NCI-H345 (cell line): Measurements from ENCODE around the gene RHOT2.

ENCODE experiments used
- DNase-seq: peaks from one replicate; lab custom pipeline; 2025; lab: John Stamatoyannopoulos, UW

The RHOT2 gene

GRCh38 chr16:715477-716199, 47.7 kb downstream of the RHOT2 start:
- peak; percentile 29 for DNase-seq

DNA sequence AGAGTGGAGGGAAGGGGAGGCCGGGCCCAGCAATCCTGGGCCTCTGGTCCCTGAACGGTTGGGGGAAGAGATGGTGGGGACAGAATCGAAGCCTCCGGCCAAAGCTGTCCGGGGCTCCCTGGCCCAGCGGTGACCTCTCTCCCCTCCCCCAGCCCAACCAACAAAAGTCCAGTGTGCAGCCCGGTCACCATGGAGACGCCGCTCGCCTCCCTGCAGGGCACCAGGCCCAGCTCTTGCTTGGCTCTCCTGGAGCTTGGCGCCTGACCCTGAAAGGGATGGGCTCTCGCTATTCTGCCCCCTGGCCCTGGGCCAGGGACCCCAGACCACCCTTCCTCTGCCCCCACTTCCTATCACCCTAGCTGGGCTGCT, 48.3 kb downstream of the RHOT2 start:
- no peak for DNase-seq

- DNase-seq, result no peak
Measured at GRCh38 chr16:716768-717325, 48.9 kb downstream of the RHOT2 start.

- DNase-seq, result no peak
Measured at GRCh38 chr16:717450-718245, 49.7 kb downstream of the RHOT2 start.

DNA sequence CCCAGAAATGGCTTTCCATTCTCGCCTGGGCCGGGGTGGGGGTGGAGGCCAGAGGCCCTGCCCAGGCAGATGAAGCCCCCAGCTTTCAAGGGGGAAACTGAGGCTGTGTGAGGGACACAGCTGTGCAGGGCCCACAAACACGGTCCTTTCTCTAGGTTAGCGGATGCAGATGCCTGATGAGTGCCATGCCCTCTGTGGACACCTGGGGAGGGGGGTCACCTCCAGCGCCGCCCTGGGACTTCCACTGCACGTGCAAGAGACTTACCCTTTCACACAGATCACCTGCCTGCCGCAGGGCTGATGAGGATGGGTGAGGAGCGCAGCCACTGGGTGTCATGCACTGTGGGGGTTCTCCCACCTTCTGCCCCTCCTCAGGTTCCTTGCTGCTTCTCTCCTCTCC, 50.5 kb downstream of the RHOT2 start:
- no peak for DNase-seq

DNA sequence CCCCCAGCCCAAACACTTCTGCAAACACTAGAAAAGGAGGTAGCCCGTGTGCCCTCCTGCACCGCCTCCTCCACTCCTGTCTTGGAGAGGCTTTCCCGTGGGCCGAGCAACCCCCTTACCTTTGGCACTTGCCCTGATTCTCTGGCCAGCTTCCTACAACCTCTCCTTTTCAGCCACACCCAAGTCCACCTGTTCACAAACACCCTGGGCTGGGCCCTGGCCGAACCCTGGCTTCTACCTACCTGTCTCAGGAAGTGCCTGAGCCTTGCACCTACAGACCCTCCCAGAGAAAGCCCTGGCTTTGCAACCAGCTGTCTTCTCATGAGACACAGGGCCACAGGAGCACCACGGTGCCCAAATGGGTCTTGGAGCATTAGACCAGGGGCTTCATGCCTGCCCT, 51.0 kb downstream of the RHOT2 start:
- DNase-seq, result no peak

DNA sequence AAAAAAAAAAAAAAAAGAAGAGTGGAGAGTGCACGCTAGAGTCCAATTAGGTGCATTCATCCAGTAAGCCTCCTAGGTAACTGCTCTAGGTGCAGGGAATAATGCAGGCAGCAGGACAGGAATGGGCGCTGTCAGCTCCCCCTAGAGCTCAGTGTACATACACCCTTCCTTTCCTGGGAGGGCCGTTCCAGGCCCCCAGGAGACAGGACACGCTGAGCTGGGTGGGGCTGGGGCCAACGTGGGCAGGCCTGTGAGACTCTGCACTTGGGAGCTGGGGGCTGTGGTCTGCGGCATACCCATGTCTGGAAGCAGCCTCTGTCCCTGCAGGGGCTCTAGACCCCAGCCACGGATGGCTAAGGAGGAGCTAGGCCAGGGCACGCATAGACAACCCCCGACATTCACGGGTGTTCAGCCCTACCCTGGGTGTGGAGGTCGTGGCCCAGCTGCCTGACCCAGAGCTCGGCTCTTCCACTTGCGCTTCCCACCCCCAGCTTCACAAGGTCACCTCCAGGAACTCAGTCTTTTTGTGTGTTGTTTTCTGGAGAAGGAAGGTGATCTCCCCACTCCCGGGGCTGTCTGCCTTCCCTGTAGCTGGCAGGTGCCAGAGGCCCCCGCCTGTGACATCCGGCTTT, 52.0 kb downstream of the RHOT2 start:
- peak; percentile 68 for DNase-seq

DNA sequence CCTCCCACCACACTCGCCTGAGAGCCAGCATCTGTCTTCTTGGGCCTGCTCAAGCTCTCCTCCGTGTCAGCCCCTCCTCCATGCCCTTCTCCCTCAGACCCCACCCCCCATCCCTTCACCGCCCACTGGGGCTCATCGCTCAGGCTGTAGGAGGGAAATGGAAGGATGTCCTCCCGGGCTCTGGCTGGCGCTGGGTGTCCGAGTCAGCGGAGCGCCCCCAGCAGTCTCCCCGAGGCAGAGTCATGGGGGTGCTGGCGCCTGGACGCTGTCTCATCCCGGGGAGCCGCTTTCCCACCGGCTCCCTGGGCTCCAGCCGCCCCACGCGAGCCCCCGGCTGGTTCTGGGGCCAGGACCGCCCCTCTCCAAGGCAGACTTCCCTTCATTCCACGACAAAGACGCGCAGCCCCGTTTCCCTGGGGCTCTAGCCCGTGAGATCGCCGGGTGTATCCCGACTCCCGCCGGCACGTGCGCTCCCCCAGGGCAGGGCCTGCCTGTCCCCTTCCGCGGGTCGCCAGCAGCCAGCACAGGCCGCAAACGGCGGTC, 52.6 kb downstream of the RHOT2 start:
- peak; percentile 79 for DNase-seq

- DNase-seq, result peak; percentile 93
Measured at GRCh38 chr16:720990-721764, 53.2 kb downstream of the RHOT2 start, which contains the start of gene ANTKMT. ANTKMT (plus strand) TSS chr16:721146; CDS start chr16:721275, 129 bp downstream.

GRCh38 chr16:721765-722540, 54.0 kb downstream of the RHOT2 start:
- no peak for DNase-seq

GRCh38 chr16:722835-723633, 55.1 kb downstream of the RHOT2 start:
- no peak for DNase-seq

- DNase-seq, result no peak
Measured at GRCh38 chr16:723695-724094, 55.8 kb downstream of the RHOT2 start.
